ENCODE data around the gene CCDC88A. TPM values are rescaled to one million over a fixed set of nuclear protein-coding genes. Genes with fewer than 3 reads are reported as not detected.

Gene CCDC88A
- polyA plus RNA-seq, 1 of the 3 experiments (the other 2 are of a cell fraction) = 7.0 TPM

GRCh38 chr2:55420871-55421270, 1.2 kb upstream of the CCDC88A start:
- peaks cover 29% of the 10 kb centered on the region for H3K79me2 ChIP-seq (ENCODE audit: insufficient read depth)
- H3K9me2 ChIP-seq = no peaks in the 10 kb centered on the region; the same call in 1 of the 2 replicates
- WGBS (ENCODE audit: low lambda C conversion rate) = 91% methylated on average over 6 of the region's 6 CpGs
- H2AFZ ChIP-seq (ENCODE audit: low read depth) = peak overlapping the region; percentile 94
- H3F3A ChIP-seq (replicated peaks; ENCODE audit: insufficient read depth) = peaks cover 3% of the 10 kb centered on the region
- H3K4me1 ChIP-seq (ENCODE audit: control insufficient read depth in 1 of 2, insufficient read depth in 2 of 2, low read depth in 1 of 2, low read length in 1 of 2) = peaks cover 7 to 11% of the 10 kb centered on the region in 2 experiments; a peak in 3 of 4 replicates
- TF ChIP-seq GABPA (IDR thresholded peaks at IDR 0.05; ENCODE audit: low read depth) (no peak), MXI1 (IDR thresholded peaks at IDR 0.05; ENCODE audit: low read depth, low read length) (no peak), TEAD4 (IDR thresholded peaks at IDR 0.05; ENCODE audit: borderline replicate concordance, insufficient read depth) (no peak), GATA2 (CRISPR knock-in tag; IDR thresholded peaks at IDR 0.05) (no peak)
- H4K20me1 ChIP-seq (ENCODE audit: insufficient read depth) = no peaks in the 10 kb centered on the region
- peak overlapping the region; percentile 89 for H3K4me2 ChIP-seq
- H3K36me3 ChIP-seq (replicated peaks in 1 of 2; ENCODE audit: control insufficient read depth in 1 of 2, insufficient read depth in 2 of 2, low read length in 1 of 2) = peaks cover 0 to 1% of the 10 kb centered on the region in 2 experiments
- no peak for DNase-seq
- H3K27ac ChIP-seq (ENCODE audit: low read depth in 2 of 2, low read length in 1 of 2) = no peak overlapping the region; a peak in 1 of 4 replicates
- H3K4me3 ChIP-seq (ENCODE audit: low read depth in 2 of 2, low read length in 1 of 2) = peak overlapping the region; percentile 68 to 93; a peak in 1 of 4 replicates
- ChIA-PET POLR2A (interaction anchor here (0.5 kb wide), 1 partner anchor 335 kb away, joined by 3 read pairs; no protein-coding TSS in a partner anchor), CTCF (interaction anchor here (1.8 to 2.3 kb wide), 2 partner anchors 11 to 30 kb away, joined by 4 to 11 read pairs; no protein-coding TSS in a partner anchor)
- no peak overlapping the region; the same call in 1 of the 2 replicates for H3K9ac ChIP-seq
- no peaks in the 10 kb centered on the region; the same call in 1 of the 2 replicates for H3K9me3 ChIP-seq
- no peaks in the 10 kb centered on the region for H3K27me3 ChIP-seq (ENCODE audit: insufficient read depth)

DNA sequence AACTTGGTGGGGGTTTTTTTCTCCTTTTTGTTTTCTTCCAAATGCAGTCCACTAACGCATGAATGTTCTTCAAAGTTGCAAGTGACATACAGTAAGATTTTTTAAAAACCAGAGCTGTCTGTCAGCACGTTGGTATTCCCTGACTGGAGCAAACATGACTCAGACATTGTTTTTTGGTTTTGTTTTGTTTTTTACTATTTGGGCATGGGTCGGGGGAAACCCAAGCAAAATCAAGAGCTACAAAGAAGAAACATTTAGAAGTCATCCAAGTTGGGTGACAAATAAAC, 726 bp upstream of the CCDC88A start:
- Histone ChIP-seq H3F3A (replicated peaks; ENCODE audit: insufficient read depth) (peaks cover 3% of the 10 kb centered on the region), H3K4me3 (ENCODE audit: low read depth in 2 of 2, low read length in 1 of 2) (peak overlapping the region; percentile 68 to 93), H3K4me1 (ENCODE audit: control insufficient read depth in 1 of 2, insufficient read depth in 2 of 2, low read depth in 1 of 2, low read length in 1 of 2) (peaks cover 5 to 12% of the 10 kb centered on the region in 2 experiments; a peak in 3 of 4 replicates), H3K9me3 (no peaks in the 10 kb centered on the region; the same call in 1 of the 2 replicates), H3K27me3 (ENCODE audit: insufficient read depth) (no peaks in the 10 kb centered on the region), H3K9me2 (no peaks in the 10 kb centered on the region; the same call in 1 of the 2 replicates), H3K9ac (peak overlapping the region; percentile 46), H3K79me2 (ENCODE audit: insufficient read depth) (peaks cover 34% of the 10 kb centered on the region), H3K36me3 (replicated peaks in 1 of 2; ENCODE audit: control insufficient read depth in 1 of 2, insufficient read depth in 2 of 2, low read length in 1 of 2) (peaks cover 0 to 5% of the 10 kb centered on the region in 2 experiments), H3K4me2 (peak overlapping the region; percentile 89), H4K20me1 (ENCODE audit: insufficient read depth) (no peaks in the 10 kb centered on the region), H3K27ac (ENCODE audit: low read depth in 2 of 2, low read length in 1 of 2) (peak overlapping the region; percentile 16 to 85; a peak in 3 of 4 replicates), H2AFZ (ENCODE audit: low read depth) (peak overlapping the region; percentile 94)
- ChIA-PET CTCF (interaction anchor here (0.8 to 2.3 kb wide), 3 partner anchors 11 to 91 kb away, joined by 3 to 11 read pairs (median 4); no protein-coding TSS in a partner anchor), POLR2A (interaction anchor here (0.7 to 1.7 kb wide), 3 partner anchors 99 to 197 kb away, joined by 3 to 9 read pairs (median 3); partner anchors contain the start of genes CFAP36, CLHC1, PPP4R3B and RPS27A)
- TF ChIP-seq YY1 (IDR thresholded peaks at IDR 0.05; ENCODE audit: low read depth) (no peak), REST (IDR thresholded peaks at IDR 0.05; ENCODE audit: low read depth, low read length) (no peak), TCF12 (IDR thresholded peaks at IDR 0.05) (no peak), USF1 (IDR thresholded peaks at IDR 0.05; ENCODE audit: borderline replicate concordance, low read depth) (no peak), SIN3A (IDR thresholded peaks at IDR 0.05; ENCODE audit: borderline replicate concordance, low read depth, low read length) (no peak), JUND (IDR thresholded peaks at IDR 0.05) (no peak), FOXM1 (IDR thresholded peaks at IDR 0.05; ENCODE audit: low read depth) (no peak), NRF1 (IDR thresholded peaks at IDR 0.05; ENCODE audit: low read depth, low read length) (no peak), MXI1 (IDR thresholded peaks at IDR 0.05; ENCODE audit: low read depth, low read length) (no peak)
- TF ChIP-seq, protein P1, sequence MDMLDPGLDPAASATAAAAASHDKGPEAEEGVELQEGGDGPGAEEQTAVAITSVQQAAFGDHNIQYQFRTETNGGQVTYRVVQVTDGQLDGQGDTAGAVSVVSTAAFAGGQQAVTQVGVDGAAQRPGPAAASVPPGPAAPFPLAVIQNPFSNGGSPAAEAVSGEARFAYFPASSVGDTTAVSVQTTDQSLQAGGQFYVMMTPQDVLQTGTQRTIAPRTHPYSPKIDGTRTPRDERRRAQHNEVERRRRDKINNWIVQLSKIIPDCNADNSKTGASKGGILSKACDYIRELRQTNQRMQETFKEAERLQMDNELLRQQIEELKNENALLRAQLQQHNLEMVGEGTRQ (IDR thresholded peaks at IDR 0.05; ENCODE audit: borderline replicate concordance, low read depth, low read length) = no peak
- 0% methylated on average over 3 of the region's 3 CpGs for WGBS (ENCODE audit: low lambda C conversion rate)
- DNase-seq = no peak
